Gastroesophageal sphincter (tissue), 4 donors: ENCODE measurements around the gene PREPL. TPM values are rescaled to one million over a fixed set of nuclear protein-coding genes. Genes with fewer than 3 reads are reported as not detected.

Source experiments
- ATAC-seq: fragments of 150-250 bp; one replicate; pipeline ENCODE4 v1.9.1; 2016; ENCODE audit warnings: mild to moderate bottlenecking, moderate library complexity
- H3K27ac ChIP-seq, 4 donors: fragments of 200-600 bp; sonication (generic) in 3 of 4; 1 replicate in 3 of 4; 2 replicates in 1 of 4; pipeline ENCODE4 v1.5.1; 2016 to 2019
- H3K27me3 ChIP-seq: fragments of 200-600 bp; sonication (generic); one replicate; pipeline ENCODE4 v1.5.1; 2019
- H3K36me3 ChIP-seq, 2 donors: fragments of 200-600 bp; sonication (generic); one replicate each; pipeline ENCODE4 v1.5.1; 2019; ENCODE audit warnings: control low read depth in 1 of 2
- H3K4me1 ChIP-seq, 3 donors: fragments of 200-600 bp; sonication (generic); 1 replicate in 2 of 3; 2 replicates in 1 of 3; pipeline ENCODE4 v1.5.1; 2016 to 2019; ENCODE audit warnings: control low read depth in 2 of 3
- H3K4me3 ChIP-seq, 2 donors: fragments of 200-600 bp; sonication (generic); one replicate each; pipeline ENCODE4 v1.5.1; 2019; ENCODE audit warnings: mild to moderate bottlenecking in 1 of 2, moderate library complexity in 1 of 2
- H3K9me3 ChIP-seq, 3 donors: fragments of 200-600 bp; sonication (generic); one replicate each; pipeline ENCODE4 v1.5.1; 2017 to 2019; ENCODE audit warnings: control low read depth in 2 of 3
- CTCF ChIP-seq, 4 experiments: fragments of 200-600 bp in 2 of 4; fragments of 450-650 bp in 2 of 4; sonication (generic) in 1 of 4; IDR thresholded peaks; one replicate each; pipeline ENCODE4 v1.5.1; 2017 to 2019; ENCODE audit warnings: antibody characterized with exemption in 4 of 4, mild to moderate bottlenecking in 2 of 4, moderate library complexity in 2 of 4
- EP300 ChIP-seq: sonication (generic); formaldehyde crosslinking; IDR thresholded peaks from one replicate; pipeline ENCODE4 v1.6.1; 2017; ENCODE audit warnings: antibody characterized with exemption, mild to moderate bottlenecking
- POLR2A ChIP-seq, 2 donors: fragments of 450-650 bp; IDR thresholded peaks; one replicate each; pipeline ENCODE4 v1.6.1; 2017; ENCODE audit warnings: antibody characterized with exemption in 2 of 2, mild to moderate bottlenecking in 2 of 2, moderate library complexity in 1 of 2
- POLR2AphosphoS5 ChIP-seq: sonication (generic); formaldehyde crosslinking; IDR thresholded peaks from one replicate; pipeline ENCODE4 v1.6.1; 2017; ENCODE audit warnings: antibody characterized with exemption
- WGBS, 2 donors: methylation state at CpG; one replicate each; pipeline ENCODE4 v1.1.5; 2018; ENCODE audit warnings: low coverage in 1 of 2; 5-methylcytosine and 5-hydroxymethylcytosine counted together
- total RNA-seq, 4 donors: library from RNA; depleted of rRNA; stranded (reverse); fragments of >200 nt; gene quantifications; one replicate each; pipeline ENCODE4 v1.1.0, GENCODE V29; 2016

Gene PREPL
- total RNA-seq, 4 donors from 2014 or later: 38.4 to 63.7 (median 44.3) TPM

DNA sequence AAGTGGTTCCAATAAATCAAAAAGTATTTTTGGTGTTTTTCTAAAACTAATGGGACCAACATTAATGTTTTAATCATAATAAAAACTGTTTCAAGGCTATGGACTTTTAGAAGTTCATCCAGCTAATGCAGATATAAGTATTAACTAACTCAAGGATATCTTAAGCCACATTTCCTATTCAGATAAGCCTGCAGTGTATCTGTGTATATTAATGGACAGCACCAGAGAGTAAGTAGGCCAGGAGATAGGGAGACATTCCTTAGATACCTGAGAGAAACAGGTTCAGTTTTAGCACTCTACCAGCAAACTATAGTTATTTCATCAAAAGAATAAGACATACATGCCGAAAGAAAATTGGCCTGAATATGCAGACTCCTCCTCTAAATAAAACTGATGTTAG is 27.3 kb downstream of the PREPL start:
- WGBS, 2 donors: 80 to 92% methylated on average over 1 of the region's 1 CpG
- H3K27ac ChIP-seq: no peak overlapping the region
- H3K27me3 ChIP-seq: no peaks in the 10 kb centered on the region
- TF ChIP-seq EP300 (no peak), POLR2AphosphoS5 (no peak), POLR2A (IDR thresholded peaks at IDR 0.05) (no peak), CTCF (IDR thresholded peaks at IDR 0.05) (no peak)
- peaks cover 0 to 10% (median 2%) of the 10 kb centered on the region in 3 donors for H3K4me1 ChIP-seq
- H3K9me3 ChIP-seq: no peaks in the 10 kb centered on the region
- ATAC-seq: no peak
- H3K36me3 ChIP-seq: peaks cover 0 to 65% of the 10 kb centered on the region in 2 donors
- no peak overlapping the region for H3K4me3 ChIP-seq

GRCh38 chr2:44330801-44331200 is 30.5 kb downstream of the PREPL start:
- WGBS, 2 donors: 100% methylated on average over 1 of the region's 1 CpG; no CpG with 5 or more reads in 1 of the 2 donors
- H3K4me1 ChIP-seq: peaks cover 0 to 18% (median 4%) of the 10 kb centered on the region in 3 donors
- no peak for TF ChIP-seq EP300
- TF ChIP-seq CTCF (IDR thresholded peaks at IDR 0.05): no peak
- TF ChIP-seq POLR2A (IDR thresholded peaks at IDR 0.05): no peak
- TF ChIP-seq POLR2AphosphoS5: no peak
- ATAC-seq: no peak
- no peaks in the 10 kb centered on the region for H3K9me3 ChIP-seq
- no peaks in the 10 kb centered on the region for H3K27me3 ChIP-seq
- H3K27ac ChIP-seq: no peak overlapping the region
- H3K36me3 ChIP-seq: peaks cover 0 to 58% of the 10 kb centered on the region in 2 donors
- H3K4me3 ChIP-seq: no peak overlapping the region

DNA sequence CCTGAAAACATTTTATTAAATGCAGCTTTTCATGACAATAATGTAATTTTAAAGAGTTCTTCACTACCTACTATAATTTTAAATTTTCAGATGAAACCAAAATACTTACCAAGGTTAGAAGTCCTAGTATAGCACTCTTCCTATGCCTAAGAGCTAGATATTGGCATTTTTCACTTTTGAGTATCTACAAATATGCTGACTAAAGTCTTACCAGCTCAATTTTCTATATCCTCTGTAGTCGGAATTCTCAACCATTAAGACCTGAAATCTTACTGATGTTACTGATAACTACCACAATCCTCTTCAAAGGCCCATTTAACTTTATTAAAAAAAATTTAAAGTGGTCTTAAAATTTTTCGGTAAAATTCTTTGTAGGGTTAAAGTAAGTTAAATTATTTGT is 32.0 kb downstream of the PREPL start:
- no peak overlapping the region for H3K4me3 ChIP-seq
- no peak for ATAC-seq
- peaks cover 3 to 30% (median 12%) of the 10 kb centered on the region in 3 donors for H3K4me1 ChIP-seq
- no peak overlapping the region for H3K27ac ChIP-seq
- no peaks in the 10 kb centered on the region for H3K9me3 ChIP-seq
- TF ChIP-seq POLR2AphosphoS5 (no peak), EP300 (no peak), POLR2A (IDR thresholded peaks at IDR 0.05) (no peak), CTCF (IDR thresholded peaks at IDR 0.05) (no peak)
- H3K27me3 ChIP-seq: no peaks in the 10 kb centered on the region
- peaks cover 0 to 57% of the 10 kb centered on the region in 2 donors for H3K36me3 ChIP-seq
- WGBS, 2 donors: 86 to 94% methylated on average over 2 of the region's 2 CpGs

DNA sequence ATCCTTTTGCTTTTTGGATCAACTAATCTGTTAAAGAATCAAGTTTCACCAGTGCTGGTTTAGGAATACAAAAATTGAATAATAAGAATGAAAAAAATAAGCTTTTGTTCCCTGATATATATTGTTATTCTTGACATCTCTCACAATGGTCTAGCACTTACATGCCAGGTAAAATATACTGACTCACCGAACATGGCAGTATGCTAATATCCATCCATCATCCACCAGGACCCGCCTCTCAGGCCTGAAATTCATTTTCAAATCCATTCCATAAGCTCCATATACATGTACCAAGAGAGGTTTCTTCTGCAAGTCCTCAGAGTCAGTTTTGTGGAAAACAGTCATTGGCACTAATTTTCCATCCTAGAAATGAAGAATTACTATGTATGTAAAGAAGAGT is 32.5 kb downstream of the PREPL start:
- Histone ChIP-seq H3K4me3 (no peak overlapping the region), H3K9me3 (no peaks in the 10 kb centered on the region), H3K4me1 (peaks cover 3 to 24% (median 11%) of the 10 kb centered on the region in 3 donors), H3K27me3 (no peaks in the 10 kb centered on the region), H3K36me3 (peaks cover 0 to 61% of the 10 kb centered on the region in 2 donors), H3K27ac (no peak overlapping the region)
- TF ChIP-seq EP300 (no peak), CTCF (IDR thresholded peaks at IDR 0.05) (no peak), POLR2AphosphoS5 (no peak)
- WGBS, 2 donors: 69 to 87% methylated on average over 2 of the region's 2 CpGs
- ATAC-seq: no peak

DNA sequence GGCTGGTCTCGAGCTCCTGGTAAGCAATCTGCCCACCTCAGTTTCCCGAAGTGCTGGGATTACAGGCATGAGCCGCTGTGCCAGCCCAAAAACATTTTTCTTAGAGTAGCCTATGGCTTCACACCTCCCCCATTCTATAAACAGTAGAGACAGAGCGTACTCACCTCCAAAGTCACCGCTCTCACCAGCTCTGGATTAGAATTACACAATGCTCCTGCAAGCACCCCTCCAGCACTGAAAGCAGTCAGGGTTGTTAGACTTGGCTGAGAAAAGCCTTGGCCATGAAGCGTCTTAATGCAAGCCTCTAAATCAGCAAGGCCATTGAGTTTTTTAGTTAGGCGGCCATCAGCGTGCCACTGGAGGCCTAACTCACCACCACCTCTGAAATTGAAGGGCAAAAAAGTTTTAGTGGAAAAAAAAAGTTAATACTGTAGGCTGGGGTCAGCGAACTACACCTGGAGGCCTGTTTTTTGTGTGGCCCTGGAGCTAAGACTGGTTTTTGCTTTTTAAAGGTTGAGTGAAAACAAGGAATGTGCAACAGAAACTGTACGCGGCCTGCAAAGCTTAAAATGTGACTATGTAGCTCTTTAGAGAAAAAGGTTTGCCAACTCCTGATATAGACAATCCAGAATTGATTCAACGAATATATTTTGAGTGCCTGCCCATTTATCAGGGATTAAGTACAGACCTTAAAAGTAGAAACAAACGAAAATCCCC is 34.6 kb downstream of the PREPL start:
- no peaks in the 10 kb centered on the region for H3K27me3 ChIP-seq
- no peak for ATAC-seq
- H3K4me3 ChIP-seq: no peak overlapping the region
- H3K36me3 ChIP-seq: peaks cover 11 to 73% of the 10 kb centered on the region in 2 donors
- no peaks in the 10 kb centered on the region for H3K9me3 ChIP-seq
- 83 to 91% methylated on average over 4 to 9 of the region's 13 CpGs for WGBS, 2 donors
- H3K4me1 ChIP-seq: peaks cover 3 to 22% (median 9%) of the 10 kb centered on the region in 3 donors
- no peak for TF ChIP-seq POLR2AphosphoS5
- TF ChIP-seq POLR2A (IDR thresholded peaks at IDR 0.05): no peak
- TF ChIP-seq EP300: no peak
- TF ChIP-seq CTCF (IDR thresholded peaks at IDR 0.05): no peak
- no peak overlapping the region for H3K27ac ChIP-seq
